Mesodermal cell (in vitro differentiated cells): ENCODE data around the gene QRICH1.

Experiments
- H3K27ac ChIP-seq: 2 replicates; pipeline ENCODE4 v1.7.0; 2013; ENCODE audit warnings: mild to moderate bottlenecking, low read depth, low read length, moderate library complexity; ENCODE audit not compliant: severe bottlenecking
- H3K36me3 ChIP-seq: 2 replicates; pipeline ENCODE4 v1.7.1; 2013; ENCODE audit warnings: mild to moderate bottlenecking, low read length, moderate library complexity; ENCODE audit not compliant: control insufficient read depth, insufficient read depth
- H3K4me1 ChIP-seq: one replicate; pipeline ENCODE4 v1.7.1; 2013; ENCODE audit warnings: mild to moderate bottlenecking, low read length; ENCODE audit not compliant: insufficient read depth, control insufficient read depth, poor library complexity, severe bottlenecking
- H3K4me3 ChIP-seq: 2 replicates; pipeline ENCODE4 v1.7.0; 2013; ENCODE audit warnings: low read length, control low read depth, mild to moderate bottlenecking; ENCODE audit not compliant: insufficient read depth, poor library complexity, severe bottlenecking; ENCODE audit errors: extremely low read depth
- H3K9me3 ChIP-seq: 2 replicates; pipeline ENCODE4 v1.7.1; 2013; ENCODE audit warnings: mild to moderate bottlenecking, low read length, moderate library complexity; ENCODE audit not compliant: control insufficient read depth
- WGBS, 2 experiments: methylation state at CpG; one replicate each; pipeline ENCODE4 v1.1.5; 2013; ENCODE audit warnings: missing lambda C conversion rate in 2 of 2; ENCODE audit not compliant: insufficient coverage in 2 of 2; 5-methylcytosine and 5-hydroxymethylcytosine counted together

Gene QRICH1

DNA sequence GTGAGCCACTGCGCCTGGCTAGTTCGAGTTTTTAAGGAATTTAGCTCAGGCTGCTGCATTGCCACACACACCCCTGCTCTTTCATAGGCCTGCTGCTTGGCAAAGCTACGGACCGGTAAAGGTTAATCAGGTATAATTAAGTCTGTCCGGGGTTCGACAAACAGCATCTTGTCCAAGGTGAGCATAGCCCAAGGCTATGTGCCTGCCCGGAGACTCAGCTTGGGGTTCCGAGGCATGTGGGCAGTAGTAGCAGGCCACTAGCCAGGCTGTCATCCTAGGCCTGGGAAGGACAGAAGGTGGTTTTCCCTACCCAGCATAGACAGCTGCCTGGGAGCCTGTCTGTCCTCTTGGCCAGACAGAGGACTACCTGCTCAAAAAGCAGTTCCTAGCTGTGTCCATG lies 97.2 kb downstream of the QRICH1 start:
- H3K4me3 ChIP-seq, result no peak overlapping the region
- peaks cover 3% of the 10 kb centered on the region for H3K4me1 ChIP-seq
- H3K27ac ChIP-seq, result no peak overlapping the region
- H3K36me3 ChIP-seq, result peaks cover 15% of the 10 kb centered on the region
- 96 to 99% methylated on average over 8 of the region's 8 CpGs for WGBS, 2 experiments
- no peaks in the 10 kb centered on the region for H3K9me3 ChIP-seq

DNA sequence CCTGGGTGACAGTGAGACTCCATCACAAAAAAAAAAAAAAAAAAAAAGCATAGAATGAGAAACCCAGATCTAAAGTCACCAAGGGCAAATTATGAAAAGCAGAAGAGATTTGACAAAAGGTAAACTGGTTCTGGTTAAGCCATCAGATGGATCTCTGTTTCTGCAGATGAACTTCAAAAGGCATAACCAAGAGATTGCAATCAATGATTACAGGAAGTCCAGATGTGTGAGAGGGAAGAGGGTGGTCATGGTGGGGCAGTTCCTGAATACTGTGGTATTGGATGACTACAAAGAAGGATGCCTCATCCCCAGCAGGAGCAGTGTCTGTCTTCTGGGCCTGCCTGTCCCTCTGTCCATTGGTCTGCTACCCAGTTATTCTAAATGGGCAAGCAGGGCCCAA lies 100.0 kb downstream of the QRICH1 start:
- H3K4me3 ChIP-seq, result no peak overlapping the region
- peaks cover 15% of the 10 kb centered on the region for H3K36me3 ChIP-seq
- peaks cover 3% of the 10 kb centered on the region for H3K4me1 ChIP-seq
- no peak overlapping the region for H3K27ac ChIP-seq
- H3K9me3 ChIP-seq, result no peaks in the 10 kb centered on the region

DNA sequence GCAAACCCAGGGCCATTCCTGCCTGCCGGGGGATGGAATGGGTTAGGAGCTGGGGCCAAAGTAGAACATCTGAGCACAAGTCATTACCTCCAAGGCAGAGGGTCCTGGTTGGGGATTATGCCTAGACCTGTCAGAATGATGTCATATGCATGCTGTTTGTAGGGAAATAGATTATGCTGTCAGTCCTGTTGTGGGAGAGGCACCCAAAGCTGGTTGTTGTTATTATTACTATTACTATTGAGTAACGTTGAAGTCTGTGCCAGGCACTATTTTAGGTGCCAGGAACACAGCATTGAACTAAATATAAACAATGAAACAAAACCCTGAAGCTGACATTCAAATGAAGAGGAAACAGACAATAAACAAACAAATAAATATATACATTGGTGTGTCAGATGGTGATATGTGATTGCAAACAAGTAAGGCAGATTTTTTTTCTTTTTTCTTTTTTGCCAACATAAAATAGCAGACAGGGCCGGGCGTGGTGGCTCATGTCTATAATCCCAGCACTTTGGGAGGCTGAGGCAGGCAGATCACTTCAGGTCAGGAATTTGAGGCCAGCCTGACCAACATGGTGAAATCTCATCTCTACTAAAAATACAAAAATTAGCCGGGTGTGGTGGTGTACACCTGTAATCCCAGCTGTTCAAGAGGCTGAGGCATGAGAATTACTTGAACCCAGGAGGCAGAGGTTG lies 101.9 kb downstream of the QRICH1 start:
- Histone ChIP-seq H3K4me3 (no peak overlapping the region), H3K9me3 (no peaks in the 10 kb centered on the region), H3K4me1 (no peaks in the 10 kb centered on the region), H3K36me3 (peaks cover 15% of the 10 kb centered on the region), H3K27ac (no peak overlapping the region)
- 100% methylated on average over 1 to 2 of the region's 5 CpGs for WGBS, 2 experiments

DNA sequence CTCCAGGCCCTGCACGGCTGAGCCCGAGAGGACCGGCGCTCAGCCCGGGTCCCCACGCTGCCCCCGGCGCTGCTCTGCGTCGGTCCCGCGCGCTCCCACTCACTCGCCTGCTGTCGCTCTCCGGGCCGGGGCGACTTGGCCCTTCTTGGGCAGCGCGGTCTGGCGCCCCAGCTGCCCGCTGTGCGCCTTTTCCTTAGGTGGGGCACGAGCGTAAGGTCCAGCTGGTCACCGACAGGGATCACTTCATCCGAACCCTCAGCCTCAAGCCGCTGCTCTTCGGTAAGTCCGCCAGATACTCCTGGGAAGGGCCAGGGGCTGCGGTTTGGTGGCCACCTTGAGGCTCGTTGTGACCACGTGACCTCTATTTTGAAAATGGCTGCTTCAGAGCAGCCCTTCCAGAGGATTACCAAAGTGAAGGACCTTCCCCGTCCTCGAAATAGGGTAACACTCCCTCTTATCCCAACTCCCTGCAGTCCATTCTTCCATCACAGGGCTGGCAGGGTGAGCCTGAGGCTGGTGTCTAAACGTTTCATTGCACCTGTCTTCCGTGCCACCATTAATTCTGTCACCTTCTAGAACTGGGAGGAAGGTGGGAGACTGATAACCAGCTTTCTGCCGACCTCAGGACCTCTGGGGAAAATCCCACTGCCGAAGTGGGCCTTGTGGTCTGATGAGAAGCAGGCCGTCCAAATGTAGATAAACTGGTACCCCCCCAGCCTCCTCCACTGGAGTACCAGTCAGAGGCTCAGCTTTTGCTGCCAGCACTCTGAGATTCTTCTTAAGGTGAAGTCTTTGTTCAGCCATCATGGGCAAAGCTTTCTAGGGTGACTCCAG lies 103.0 kb downstream of the QRICH1 start:
- peak overlapping the region; percentile 97 for H3K27ac ChIP-seq
- WGBS, 2 experiments, result 9 to 13% methylated on average over 35 to 38 of the region's 40 CpGs
- peaks cover 10% of the 10 kb centered on the region for H3K36me3 ChIP-seq
- H3K4me3 ChIP-seq, result peak overlapping the region; percentile 61
- H3K4me1 ChIP-seq, result no peaks in the 10 kb centered on the region
- H3K9me3 ChIP-seq, result no peaks in the 10 kb centered on the region

DNA sequence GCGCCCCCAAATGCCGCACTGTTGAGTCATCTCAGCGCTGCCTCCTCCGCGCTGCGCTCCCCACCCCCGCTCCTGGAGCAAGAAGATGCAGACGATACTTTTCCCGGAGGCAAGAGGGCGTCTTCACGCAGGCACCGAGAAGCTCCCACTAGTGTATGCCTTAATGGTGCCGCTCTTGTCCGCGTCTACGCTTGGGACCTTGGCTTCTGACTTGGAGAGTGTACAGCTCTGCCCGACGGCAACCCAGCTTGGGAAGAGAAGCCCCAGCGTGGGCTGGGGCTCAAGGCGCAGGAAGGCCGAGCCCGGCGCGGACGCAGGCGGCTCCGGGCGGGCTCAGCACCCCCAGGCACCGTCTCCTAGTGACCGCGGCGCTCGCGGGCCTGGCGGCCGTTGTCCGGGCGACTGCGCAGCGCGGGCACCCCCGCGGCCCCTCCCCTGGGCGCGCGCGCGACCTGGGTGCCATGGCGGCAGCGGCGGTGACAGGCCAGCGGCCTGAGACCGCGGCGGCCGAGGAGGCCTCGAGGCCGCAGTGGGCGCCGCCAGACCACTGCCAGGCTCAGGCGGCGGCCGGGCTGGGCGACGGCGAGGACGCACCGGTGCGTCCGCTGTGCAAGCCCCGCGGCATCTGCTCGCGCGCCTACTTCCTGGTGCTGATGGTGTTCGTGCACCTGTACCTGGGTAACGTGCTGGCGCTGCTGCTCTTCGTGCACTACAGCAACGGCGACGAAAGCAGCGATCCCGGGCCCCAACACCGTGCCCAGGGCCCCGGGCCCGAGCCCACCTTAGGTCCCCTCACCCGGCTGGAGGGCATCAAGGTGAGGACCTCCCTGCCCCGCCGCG lies 103.9 kb downstream of the QRICH1 start, which contains the start of gene P4HTM:
TSS of gene P4HTM (plus strand) at position 446 of the 840 bp plus-strand sequence. CDS start at position 462, 16 bp downstream.
- peaks cover 12% of the 10 kb centered on the region for H3K36me3 ChIP-seq
- H3K4me3 ChIP-seq, result peak within 1 kb of the TSS; percentile 61
- no peaks in the 10 kb centered on the region for H3K4me1 ChIP-seq
- peak within 1 kb of the TSS; percentile 97 for H3K27ac ChIP-seq
- WGBS, 2 experiments, result 0 to 1% methylated on average over 67 to 85 of the region's 91 CpGs
- no peaks in the 10 kb centered on the region for H3K9me3 ChIP-seq

- H3K27ac ChIP-seq, result peak overlapping the region; percentile 97
- H3K36me3 ChIP-seq, result peaks cover 17% of the 10 kb centered on the region
- no peaks in the 10 kb centered on the region for H3K4me1 ChIP-seq
- WGBS, 2 experiments, result 6 to 10% methylated on average over 18 to 21 of the region's 21 CpGs
- H3K4me3 ChIP-seq, result peak overlapping the region; percentile 61
- no peaks in the 10 kb centered on the region for H3K9me3 ChIP-seq
Observed at GRCh38 chr3:48989126-48989795, 104.6 kb downstream of the QRICH1 start.

DNA sequence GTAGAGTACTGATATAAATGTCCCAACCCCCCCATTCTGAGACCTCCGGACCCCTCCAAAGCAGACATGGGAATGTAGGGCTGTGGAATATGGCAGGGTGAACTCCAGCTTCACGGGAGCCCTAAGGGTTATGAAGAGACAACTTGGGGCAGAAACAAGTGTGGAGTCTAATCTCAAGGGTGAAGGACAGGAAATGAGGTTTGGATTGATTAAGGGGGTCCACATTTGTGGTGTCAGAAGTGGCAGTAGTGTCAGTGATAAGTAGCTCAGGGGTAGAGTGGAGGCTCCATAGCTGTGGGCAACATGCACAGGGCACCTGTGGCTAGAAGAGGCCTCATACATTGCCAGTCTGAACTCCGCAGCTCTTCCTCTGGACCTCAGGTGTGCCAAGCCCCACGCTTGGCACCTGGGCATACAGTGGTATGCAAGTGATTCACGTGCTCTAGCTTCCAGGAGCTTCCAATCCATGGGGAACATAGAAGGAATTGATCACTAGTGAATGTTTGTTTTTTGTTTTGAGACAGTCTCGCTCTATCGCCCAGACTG lies 108.0 kb downstream of the QRICH1 start:
- WGBS, 2 experiments, result 96 to 97% methylated on average over 6 to 7 of the region's 7 CpGs
- H3K9me3 ChIP-seq, result no peaks in the 10 kb centered on the region
- peaks cover 44% of the 10 kb centered on the region for H3K36me3 ChIP-seq
- H3K27ac ChIP-seq, result no peak overlapping the region
- no peak overlapping the region for H3K4me3 ChIP-seq
- peaks cover 3% of the 10 kb centered on the region for H3K4me1 ChIP-seq

DNA sequence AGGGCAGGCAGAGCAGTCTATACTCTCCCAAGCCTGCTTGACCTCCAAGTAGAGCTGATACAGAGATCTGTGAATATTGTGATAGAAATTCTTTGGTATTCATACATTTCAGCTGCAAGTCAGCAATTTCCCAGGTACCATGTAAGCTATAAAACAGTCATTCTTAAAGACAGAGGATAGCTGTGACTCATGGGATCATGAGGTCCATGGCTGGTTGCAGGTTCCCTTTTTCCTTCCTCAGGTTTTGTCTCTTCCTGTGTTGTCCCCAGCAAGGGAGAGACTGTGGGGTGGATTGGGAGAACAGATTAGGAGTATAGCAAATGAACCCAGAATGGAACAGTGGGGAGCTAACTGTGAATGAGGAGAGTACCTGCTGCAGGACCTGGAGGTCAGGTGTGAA lies 109.2 kb downstream of the QRICH1 start:
- Histone ChIP-seq H3K4me3 (no peak overlapping the region), H3K36me3 (peaks cover 54% of the 10 kb centered on the region), H3K4me1 (peaks cover 3% of the 10 kb centered on the region), H3K9me3 (no peaks in the 10 kb centered on the region), H3K27ac (no peak overlapping the region)

- Histone ChIP-seq H3K36me3 (peaks cover 68% of the 10 kb centered on the region), H3K9me3 (no peaks in the 10 kb centered on the region), H3K27ac (no peak overlapping the region), H3K4me1 (peaks cover 3% of the 10 kb centered on the region), H3K4me3 (no peak overlapping the region)
- 92 to 100% methylated on average over 3 to 4 of the region's 4 CpGs for WGBS, 2 experiments
Observed at GRCh38 chr3:48983096-48983495, 110.8 kb downstream of the QRICH1 start.

GRCh38 chr3:48982686-48983085 lies 111.2 kb downstream of the QRICH1 start:
- H3K36me3 ChIP-seq, result peaks cover 72% of the 10 kb centered on the region
- WGBS, 2 experiments, result 90 to 91% methylated on average over 5 of the region's 5 CpGs

More at GRCh38 chr3:48982686-48983085, 111.2 kb downstream of the QRICH1 start:
- Histone ChIP-seq H3K4me3 (no peak overlapping the region), H3K4me1 (peaks cover 3% of the 10 kb centered on the region), H3K27ac (no peak overlapping the region), H3K9me3 (no peaks in the 10 kb centered on the region)
